Measurements from ENCODE around the gene PTPRE. TPM values are rescaled to one million over a fixed set of nuclear protein-coding genes. Genes with fewer than 3 reads are reported as not detected.

Gene PTPRE
- total RNA-seq, 2 donors from 2014 or later = 32.7 to 54.1 TPM

GRCh38 chr10:127908106-127908958, 1.4 kb downstream of the PTPRE start:
- Mint-ChIP-seq H3K36me3 (ENCODE audit: low read depth) (no peaks in the 10 kb centered on the region), H3K27me3 (peaks cover 21% of the 10 kb centered on the region), H3K4me3 (peak overlapping the region; percentile 17), H3K9me3 (no peaks in the 10 kb centered on the region), H3K4me1 (no peaks in the 10 kb centered on the region), H3K27ac (no peak overlapping the region)
- no peak for ATAC-seq (replicated peaks)

GRCh38 chr10:127908959-127909267, 2.0 kb downstream of the PTPRE start:
- Mint-ChIP-seq H3K9me3 (no peaks in the 10 kb centered on the region), H3K4me3 (no peak overlapping the region), H3K4me1 (no peaks in the 10 kb centered on the region), H3K27me3 (peaks cover 18% of the 10 kb centered on the region), H3K27ac (no peak overlapping the region), H3K36me3 (ENCODE audit: low read depth) (no peaks in the 10 kb centered on the region)
- no peak for ATAC-seq (replicated peaks)

- H3K27ac Mint-ChIP-seq = no peak overlapping the region
- no peaks in the 10 kb centered on the region for H3K4me1 Mint-ChIP-seq
- H3K27me3 Mint-ChIP-seq = peaks cover 12% of the 10 kb centered on the region
- peak overlapping the region; percentile 7 for H3K4me3 Mint-ChIP-seq
- no peaks in the 10 kb centered on the region for H3K36me3 Mint-ChIP-seq (ENCODE audit: low read depth)
- no peaks in the 10 kb centered on the region for H3K9me3 Mint-ChIP-seq
- ATAC-seq (replicated peaks) = no peak
These were observed 3.0 kb downstream of the PTPRE start for GRCh38 chr10:127909716-127910463.

GRCh38 chr10:127910464-127910770, 3.5 kb downstream of the PTPRE start:
- Mint-ChIP-seq H3K27ac (no peak overlapping the region), H3K9me3 (no peaks in the 10 kb centered on the region), H3K36me3 (ENCODE audit: low read depth) (no peaks in the 10 kb centered on the region), H3K4me1 (no peaks in the 10 kb centered on the region), H3K4me3 (no peak overlapping the region), H3K27me3 (peaks cover 8% of the 10 kb centered on the region)
- no peak for ATAC-seq (replicated peaks)

- H3K4me1 Mint-ChIP-seq = no peaks in the 10 kb centered on the region
- H3K27me3 Mint-ChIP-seq = peaks cover 4% of the 10 kb centered on the region
- ATAC-seq (replicated peaks) = no peak
- H3K36me3 Mint-ChIP-seq (ENCODE audit: low read depth) = no peaks in the 10 kb centered on the region
- no peak overlapping the region for H3K4me3 Mint-ChIP-seq
- H3K27ac Mint-ChIP-seq = no peak overlapping the region
- H3K9me3 Mint-ChIP-seq = no peaks in the 10 kb centered on the region
These were observed 4.4 kb downstream of the PTPRE start for GRCh38 chr10:127911218-127911866.

GRCh38 chr10:127911867-127912257, 5.0 kb downstream of the PTPRE start:
- no peak for ATAC-seq (replicated peaks)
- Mint-ChIP-seq H3K36me3 (ENCODE audit: low read depth) (no peaks in the 10 kb centered on the region), H3K9me3 (no peaks in the 10 kb centered on the region), H3K27ac (no peak overlapping the region), H3K27me3 (peaks cover 4% of the 10 kb centered on the region), H3K4me3 (no peak overlapping the region), H3K4me1 (no peaks in the 10 kb centered on the region)

GRCh38 chr10:127912607-127913367, 5.9 kb downstream of the PTPRE start:
- Mint-ChIP-seq H3K4me1 (no peaks in the 10 kb centered on the region), H3K4me3 (no peak overlapping the region), H3K27ac (no peak overlapping the region), H3K27me3 (peaks cover 4% of the 10 kb centered on the region), H3K9me3 (no peaks in the 10 kb centered on the region), H3K36me3 (ENCODE audit: low read depth) (no peaks in the 10 kb centered on the region)
- ATAC-seq (replicated peaks) = no peak

- H3K36me3 Mint-ChIP-seq (ENCODE audit: low read depth) = no peaks in the 10 kb centered on the region
- peaks cover 4% of the 10 kb centered on the region for H3K27me3 Mint-ChIP-seq
- H3K4me1 Mint-ChIP-seq = no peaks in the 10 kb centered on the region
- no peak for ATAC-seq (replicated peaks)
- H3K9me3 Mint-ChIP-seq = no peaks in the 10 kb centered on the region
- H3K27ac Mint-ChIP-seq = no peak overlapping the region
- H3K4me3 Mint-ChIP-seq = no peak overlapping the region
These were observed 6.5 kb downstream of the PTPRE start for GRCh38 chr10:127913368-127913759.

GRCh38 chr10:127915324-127915723, 8.4 kb downstream of the PTPRE start:
- ATAC-seq (replicated peaks) = no peak
- H3K27me3 Mint-ChIP-seq = no peaks in the 10 kb centered on the region
- H3K36me3 Mint-ChIP-seq (ENCODE audit: low read depth) = no peaks in the 10 kb centered on the region
- H3K4me3 Mint-ChIP-seq = no peak overlapping the region
- no peak overlapping the region for H3K27ac Mint-ChIP-seq
- no peaks in the 10 kb centered on the region for H3K9me3 Mint-ChIP-seq
- no peaks in the 10 kb centered on the region for H3K4me1 Mint-ChIP-seq

GRCh38 chr10:127916826-127917225, 9.9 kb downstream of the PTPRE start:
- H3K27me3 Mint-ChIP-seq = no peaks in the 10 kb centered on the region
- H3K4me1 Mint-ChIP-seq = no peaks in the 10 kb centered on the region
- H3K4me3 Mint-ChIP-seq = no peak overlapping the region
- H3K36me3 Mint-ChIP-seq (ENCODE audit: low read depth) = no peaks in the 10 kb centered on the region
- no peak for ATAC-seq (replicated peaks)
- no peak overlapping the region for H3K27ac Mint-ChIP-seq
- H3K9me3 Mint-ChIP-seq = no peaks in the 10 kb centered on the region

- Mint-ChIP-seq H3K27me3 (no peaks in the 10 kb centered on the region), H3K27ac (no peak overlapping the region), H3K9me3 (no peaks in the 10 kb centered on the region), H3K4me1 (no peaks in the 10 kb centered on the region), H3K4me3 (no peak overlapping the region), H3K36me3 (ENCODE audit: low read depth) (no peaks in the 10 kb centered on the region)
- ATAC-seq (replicated peaks) = no peak
These were observed 11.7 kb downstream of the PTPRE start for GRCh38 chr10:127918572-127918971.

- Mint-ChIP-seq H3K36me3 (ENCODE audit: low read depth) (no peaks in the 10 kb centered on the region), H3K4me3 (no peak overlapping the region), H3K27me3 (no peaks in the 10 kb centered on the region), H3K9me3 (no peaks in the 10 kb centered on the region), H3K4me1 (no peaks in the 10 kb centered on the region), H3K27ac (no peak overlapping the region)
- ATAC-seq (replicated peaks) = peak; percentile 37
These were observed 12.7 kb downstream of the PTPRE start for GRCh38 chr10:127919418-127920271.

GRCh38 chr10:127920306-127921074, 13.6 kb downstream of the PTPRE start:
- no peak for ATAC-seq (replicated peaks)
- H3K27ac Mint-ChIP-seq = no peak overlapping the region

More at GRCh38 chr10:127920306-127921074, 13.6 kb downstream of the PTPRE start:
- no peak overlapping the region for H3K4me3 Mint-ChIP-seq
- H3K36me3 Mint-ChIP-seq (ENCODE audit: low read depth) = no peaks in the 10 kb centered on the region
- H3K4me1 Mint-ChIP-seq = no peaks in the 10 kb centered on the region
- H3K9me3 Mint-ChIP-seq = no peaks in the 10 kb centered on the region
- no peaks in the 10 kb centered on the region for H3K27me3 Mint-ChIP-seq
